Measurements from ENCODE around the gene SRPRB. TPM values are rescaled to one million over a fixed set of nuclear protein-coding genes. Genes with fewer than 3 reads are reported as not detected.

Gene SRPRB
- polyA plus RNA-seq, 1 of the 3 experiments (the other 2 are of a cell fraction): 54.3 TPM

GRCh38 chr3:133775309-133775708 lies 30.3 kb upstream of the SRPRB start (continued):
- no peak for TF ChIP-seq RXRA (IDR thresholded peaks at IDR 0.05; ENCODE audit: borderline replicate concordance, low read depth)
- TF ChIP-seq FOSL2 (IDR thresholded peaks at IDR 0.05; ENCODE audit: borderline replicate concordance, low read depth): no peak
- TF ChIP-seq MXI1 (IDR thresholded peaks at IDR 0.05; ENCODE audit: low read depth, low read length): no peak
- no peak for TF ChIP-seq PBX3 (IDR thresholded peaks at IDR 0.05)
- no peak for TF ChIP-seq TAF1 (IDR thresholded peaks at IDR 0.05; ENCODE audit: borderline replicate concordance, low read depth, low read length)
- no peak for TF ChIP-seq FOXM1 (IDR thresholded peaks at IDR 0.05; ENCODE audit: low read depth)

- CTCF ChIA-PET: no interaction called here
- H3K79me2 ChIP-seq (ENCODE audit: insufficient read depth): no peaks in the 10 kb centered on the region
These were observed 29.8 kb upstream of the SRPRB start for GRCh38 chr3:133775835-133776234.

More at GRCh38 chr3:133775835-133776234, 29.8 kb upstream of the SRPRB start:
- Histone ChIP-seq H3K27ac (ENCODE audit: low read depth in 2 of 2, low read length in 1 of 2) (no peak overlapping the region), H3K4me3 (ENCODE audit: low read depth in 2 of 2, low read length in 1 of 2) (no peak overlapping the region), H3K9me3 (no peaks in the 10 kb centered on the region), H3K4me1 (ENCODE audit: control insufficient read depth in 1 of 2, insufficient read depth in 2 of 2, low read depth in 1 of 2, low read length in 1 of 2) (no peaks in the 10 kb centered on the region), H3K9me2 (no peaks in the 10 kb centered on the region), H4K20me1 (ENCODE audit: insufficient read depth) (no peaks in the 10 kb centered on the region), H3K36me3 (replicated peaks in 1 of 2; ENCODE audit: control insufficient read depth in 1 of 2, insufficient read depth in 2 of 2, low read length in 1 of 2) (no peaks in the 10 kb centered on the region), H3K9ac (no peak overlapping the region), H3F3A (replicated peaks; ENCODE audit: insufficient read depth) (no peaks in the 10 kb centered on the region), H3K4me2 (no peak overlapping the region), H3K27me3 (ENCODE audit: insufficient read depth) (no peaks in the 10 kb centered on the region; the same call in 1 of the 2 replicates), H2AFZ (ENCODE audit: low read depth) (no peak overlapping the region)
- WGBS (ENCODE audit: low lambda C conversion rate): 51% methylated on average over 5 of the region's 5 CpGs
- no peak for TF ChIP-seq YY1 (IDR thresholded peaks at IDR 0.05; ENCODE audit: low read depth)
- no peak for TF ChIP-seq TEAD4 (IDR thresholded peaks at IDR 0.05; ENCODE audit: borderline replicate concordance, insufficient read depth)
- no peak for TF ChIP-seq USF1 (IDR thresholded peaks at IDR 0.05; ENCODE audit: borderline replicate concordance, low read depth)
- no peak for TF ChIP-seq GATA2 (CRISPR knock-in tag; IDR thresholded peaks at IDR 0.05)
- TF ChIP-seq MXI1 (IDR thresholded peaks at IDR 0.05; ENCODE audit: low read depth, low read length): no peak
- TF ChIP-seq USF2 (IDR thresholded peaks at IDR 0.05; ENCODE audit: borderline replicate concordance, low read depth, low read length): no peak
- TF ChIP-seq GABPA (IDR thresholded peaks at IDR 0.05; ENCODE audit: low read depth): no peak
- no peak for TF ChIP-seq ELF1 (IDR thresholded peaks at IDR 0.05)
- no peak for TF ChIP-seq RFX5 (IDR thresholded peaks at IDR 0.05; ENCODE audit: low read length)
- no peak for TF ChIP-seq ZBTB33 (IDR thresholded peaks at IDR 0.05; ENCODE audit: borderline replicate concordance, low read depth)
- no peak for TF ChIP-seq RXRA (IDR thresholded peaks at IDR 0.05; ENCODE audit: borderline replicate concordance, low read depth)
- TF ChIP-seq FOXJ3 (CRISPR knock-in tag; IDR thresholded peaks at IDR 0.05): no peak
- TF ChIP-seq NRF1 (IDR thresholded peaks at IDR 0.05; ENCODE audit: low read depth, low read length): no peak
- TF ChIP-seq RCOR1 (IDR thresholded peaks at IDR 0.05; ENCODE audit: low read length): no peak
- TF ChIP-seq IRF3 (IDR thresholded peaks at IDR 0.05; ENCODE audit: low read depth, low read length): no peak
- no peak for TF ChIP-seq TAF1 (IDR thresholded peaks at IDR 0.05; ENCODE audit: borderline replicate concordance, low read depth, low read length)
- TF ChIP-seq RAD21 (IDR thresholded peaks at IDR 0.05; ENCODE audit: low read length): no peak
- no peak for TF ChIP-seq EZH2phosphoT487 (IDR thresholded peaks at IDR 0.05; ENCODE audit: borderline replicate concordance, low read depth)
- POLR2A ChIA-PET: no interaction called here
- DNase-seq: no peak

All from SK-N-SH (cell line).